ENCODE measurements around the gene RIMBP3C. TPM values are rescaled to one million over a fixed set of nuclear protein-coding genes. Genes with fewer than 3 reads are reported as not detected.

Gene RIMBP3C
- total and polyA plus RNA-seq, 10 of the 15 experiments (the other 5 are each of a cell fraction or from before 2014, with no cell fraction given): 0.03 to 0.23 (median 0.08) TPM; not detected in 4

DNA sequence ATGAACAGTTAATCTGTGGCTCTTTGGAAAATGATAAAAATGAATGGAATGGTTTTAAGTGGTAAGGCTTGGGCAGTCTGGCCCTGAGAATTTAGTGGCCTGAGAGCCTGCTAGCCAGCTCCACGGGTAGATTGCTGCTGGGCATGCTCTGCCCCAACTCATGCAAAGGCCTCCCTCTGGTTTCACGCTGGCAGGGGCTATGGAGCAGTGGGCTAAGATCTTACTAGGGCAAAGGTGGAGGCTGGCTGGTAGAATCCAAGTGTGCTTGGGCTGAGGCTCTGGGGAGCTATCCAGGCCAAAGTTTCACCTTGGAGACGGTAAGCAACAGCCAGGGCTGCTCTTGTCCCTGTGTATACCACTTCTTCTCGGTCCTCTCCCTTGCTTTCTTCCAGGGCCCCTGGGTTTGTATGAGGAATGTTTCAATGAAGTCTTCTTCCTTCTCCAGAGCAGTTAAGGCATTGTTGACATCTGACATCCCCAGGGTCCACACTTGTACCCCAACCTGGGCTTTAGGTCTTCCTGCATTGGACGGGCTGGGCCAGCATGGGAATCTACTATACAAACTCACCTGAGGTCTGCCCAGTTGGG, 43.7 kb upstream of the RIMBP3C start (continued):
- TF ChIP-seq ATF7 (IDR thresholded peaks at IDR 0.05; ENCODE audit: low read depth) (no peak), BHLHE40 (IDR thresholded peaks at IDR 0.05; ENCODE audit: borderline replicate concordance in 1 of 2, low read depth in 2 of 2, low read length in 1 of 2) (no peak), NR2F1 (conservative IDR thresholded peaks at IDR 0.05) (no peak), CREB1 (IDR thresholded peaks at IDR 0.05; ENCODE audit: low read depth) (no peak), IRF3 (IDR thresholded peaks at IDR 0.05) (no peak)

DNA sequence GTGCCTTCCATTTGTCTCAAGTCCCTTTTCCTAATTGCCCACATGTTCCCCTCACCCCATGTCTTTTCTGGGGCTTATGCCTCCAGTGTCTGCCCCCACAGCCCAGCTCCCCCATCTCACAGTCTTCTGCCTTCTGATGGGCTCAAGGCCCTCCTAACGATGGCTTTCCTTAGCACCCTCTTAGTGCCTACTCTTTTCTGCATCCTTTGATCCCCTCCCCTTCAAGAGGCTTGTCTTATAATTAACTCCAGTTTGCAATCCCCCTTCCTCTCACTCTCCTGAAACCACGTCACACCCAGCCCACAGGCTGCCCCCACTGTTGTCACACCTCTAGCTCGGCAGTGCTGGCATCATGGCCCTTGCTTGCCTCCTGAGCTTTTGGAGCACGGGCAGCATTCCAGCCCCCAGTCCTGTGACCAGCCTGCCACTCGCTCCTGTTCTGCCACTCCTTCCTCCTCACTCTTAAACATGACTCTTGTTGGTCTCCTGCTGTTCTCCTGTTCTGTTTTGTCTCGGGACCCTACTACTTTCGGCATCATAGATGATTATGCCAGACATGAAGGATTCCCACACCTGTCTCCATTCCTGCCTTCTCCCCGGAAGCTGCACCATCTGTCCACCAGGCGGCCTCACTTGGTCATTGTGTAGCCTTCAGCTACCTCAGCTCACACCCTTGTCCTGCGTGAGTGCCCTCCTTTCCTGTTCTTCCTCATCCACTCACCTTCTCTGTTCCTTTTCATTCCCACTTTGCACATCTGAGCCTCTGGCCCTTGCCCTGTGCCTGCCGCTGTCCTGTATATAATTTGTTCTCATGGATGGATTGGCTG, 42.4 kb upstream of the RIMBP3C start:
- intact Hi-C loops (cut with micrococcal nuclease; ENCODE audit: unreplicated experiment): no loop called here
- in situ Hi-C loops (cut with MboI): no loop called here
- Histone ChIP-seq H3K9me3 (replicated peaks; ENCODE audit: control insufficient read depth, insufficient read depth, low read length) (no peaks in the 10 kb centered on the region), H3K36me3 (ENCODE audit: control insufficient read depth in 2 of 2, insufficient read depth in 2 of 2, low read length in 1 of 2) (peaks cover 31 to 32% of the 10 kb centered on the region in 2 experiments), H3K79me2 (ENCODE audit: control insufficient read depth, insufficient read depth, low read length) (peaks cover 60% of the 10 kb centered on the region), H2AFZ (ENCODE audit: control insufficient read depth, low read depth, low read length) (no peak overlapping the region), H3K27ac (ENCODE audit: control insufficient read depth, insufficient read depth) (no peak overlapping the region), H3K4me3 (no peak overlapping the region), H3K4me2 (ENCODE audit: control insufficient read depth, insufficient read depth) (no peak overlapping the region), H3K27me3 (replicated peaks in 1 of 2; ENCODE audit: control insufficient read depth in 2 of 2, insufficient read depth in 2 of 2, low read length in 1 of 2) (no peaks in the 10 kb centered on the region), H3K4me1 (ENCODE audit: control insufficient read depth, insufficient read depth, low read length) (peaks cover 11% of the 10 kb centered on the region), H4K20me1 (ENCODE audit: control insufficient read depth, insufficient read depth) (peaks cover 15% of the 10 kb centered on the region), H3K9ac (ENCODE audit: control insufficient read depth, insufficient read depth, low read length) (no peak overlapping the region)
- WGBS (ENCODE audit: insufficient coverage, insufficient replicate concordance, low lambda C conversion rate, missing lambda C conversion rate): 76% methylated on average over 11 of the region's 11 CpGs
- ChIA-PET CTCF (interaction anchor here (0.7 kb wide), 1 partner anchor 36 kb away, joined by 3 read pairs; no protein-coding TSS in a partner anchor), SMC1A (ENCODE audit: uncharacterized antibody, unreplicated experiment) (interaction anchor here (0.9 to 1.1 kb wide), 2 partner anchors 35 to 58 kb away, joined by 3 read pairs; no protein-coding TSS in a partner anchor), POLR2A (no interaction called here), RAD21 (ENCODE audit: unreplicated experiment) (interaction anchor here (1.8 kb wide), 1 partner anchor 14 kb away, joined by 4 read pairs; no protein-coding TSS in a partner anchor)
- ATAC-seq (no peak), FAIRE-seq (no peak), DNase-seq (ENCODE audit: low read depth, low spot score) (no peak)
- no TSS peak for BruUV-seq (replicated peaks)
- TF ChIP-seq, protein P1, sequence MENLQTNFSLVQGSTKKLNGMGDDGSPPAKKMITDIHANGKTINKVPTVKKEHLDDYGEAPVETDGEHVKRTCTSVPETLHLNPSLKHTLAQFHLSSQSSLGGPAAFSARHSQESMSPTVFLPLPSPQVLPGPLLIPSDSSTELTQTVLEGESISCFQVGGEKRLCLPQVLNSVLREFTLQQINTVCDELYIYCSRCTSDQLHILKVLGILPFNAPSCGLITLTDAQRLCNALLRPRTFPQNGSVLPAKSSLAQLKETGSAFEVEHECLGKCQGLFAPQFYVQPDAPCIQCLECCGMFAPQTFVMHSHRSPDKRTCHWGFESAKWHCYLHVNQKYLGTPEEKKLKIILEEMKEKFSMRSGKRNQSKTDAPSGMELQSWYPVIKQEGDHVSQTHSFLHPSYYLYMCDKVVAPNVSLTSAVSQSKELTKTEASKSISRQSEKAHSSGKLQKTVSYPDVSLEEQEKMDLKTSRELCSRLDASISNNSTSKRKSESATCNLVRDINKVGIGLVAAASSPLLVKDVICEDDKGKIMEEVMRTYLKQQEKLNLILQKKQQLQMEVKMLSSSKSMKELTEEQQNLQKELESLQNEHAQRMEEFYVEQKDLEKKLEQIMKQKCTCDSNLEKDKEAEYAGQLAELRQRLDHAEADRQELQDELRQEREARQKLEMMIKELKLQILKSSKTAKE (IDR thresholded peaks at IDR 0.05; ENCODE audit: low read depth, poor library complexity, severe bottlenecking): no peak
- TF ChIP-seq, protein P2, sequence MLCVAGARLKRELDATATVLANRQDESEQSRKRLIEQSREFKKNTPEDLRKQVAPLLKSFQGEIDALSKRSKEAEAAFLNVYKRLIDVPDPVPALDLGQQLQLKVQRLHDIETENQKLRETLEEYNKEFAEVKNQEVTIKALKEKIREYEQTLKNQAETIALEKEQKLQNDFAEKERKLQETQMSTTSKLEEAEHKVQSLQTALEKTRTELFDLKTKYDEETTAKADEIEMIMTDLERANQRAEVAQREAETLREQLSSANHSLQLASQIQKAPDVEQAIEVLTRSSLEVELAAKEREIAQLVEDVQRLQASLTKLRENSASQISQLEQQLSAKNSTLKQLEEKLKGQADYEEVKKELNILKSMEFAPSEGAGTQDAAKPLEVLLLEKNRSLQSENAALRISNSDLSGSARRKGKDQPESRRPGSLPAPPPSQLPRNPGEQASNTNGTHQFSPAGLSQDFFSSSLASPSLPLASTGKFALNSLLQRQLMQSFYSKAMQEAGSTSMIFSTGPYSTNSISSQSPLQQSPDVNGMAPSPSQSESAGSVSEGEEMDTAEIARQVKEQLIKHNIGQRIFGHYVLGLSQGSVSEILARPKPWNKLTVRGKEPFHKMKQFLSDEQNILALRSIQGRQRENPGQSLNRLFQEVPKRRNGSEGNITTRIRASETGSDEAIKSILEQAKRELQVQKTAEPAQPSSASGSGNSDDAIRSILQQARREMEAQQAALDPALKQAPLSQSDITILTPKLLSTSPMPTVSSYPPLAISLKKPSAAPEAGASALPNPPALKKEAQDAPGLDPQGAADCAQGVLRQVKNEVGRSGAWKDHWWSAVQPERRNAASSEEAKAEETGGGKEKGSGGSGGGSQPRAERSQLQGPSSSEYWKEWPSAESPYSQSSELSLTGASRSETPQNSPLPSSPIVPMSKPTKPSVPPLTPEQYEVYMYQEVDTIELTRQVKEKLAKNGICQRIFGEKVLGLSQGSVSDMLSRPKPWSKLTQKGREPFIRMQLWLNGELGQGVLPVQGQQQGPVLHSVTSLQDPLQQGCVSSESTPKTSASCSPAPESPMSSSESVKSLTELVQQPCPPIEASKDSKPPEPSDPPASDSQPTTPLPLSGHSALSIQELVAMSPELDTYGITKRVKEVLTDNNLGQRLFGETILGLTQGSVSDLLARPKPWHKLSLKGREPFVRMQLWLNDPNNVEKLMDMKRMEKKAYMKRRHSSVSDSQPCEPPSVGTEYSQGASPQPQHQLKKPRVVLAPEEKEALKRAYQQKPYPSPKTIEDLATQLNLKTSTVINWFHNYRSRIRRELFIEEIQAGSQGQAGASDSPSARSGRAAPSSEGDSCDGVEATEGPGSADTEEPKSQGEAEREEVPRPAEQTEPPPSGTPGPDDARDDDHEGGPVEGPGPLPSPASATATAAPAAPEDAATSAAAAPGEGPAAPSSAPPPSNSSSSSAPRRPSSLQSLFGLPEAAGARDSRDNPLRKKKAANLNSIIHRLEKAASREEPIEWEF (IDR thresholded peaks at IDR 0.05; ENCODE audit: insufficient replicate concordance, low read depth, low read length): no peak
- TF ChIP-seq MAX (IDR thresholded peaks at IDR 0.05; ENCODE audit: low read depth, low read length): no peak
- no peak for TF ChIP-seq POLR2AphosphoS5 (IDR thresholded peaks at IDR 0.05; ENCODE audit: low read length)

Data from GM12878 (cell line).